Measurements from ENCODE around the gene OCIAD1. TPM values are rescaled to one million over a fixed set of nuclear protein-coding genes. Genes with fewer than 3 reads are reported as not detected.
"Not testable (repeated sequence)": the region's sequence is repeated elsewhere in the genome, so short reads cannot be mapped to it uniquely, and the experiment has no call there.

The OCIAD1 gene
- total RNA-seq, 2 experiments from 2014 or later = 93.6 to 120 TPM

DNA sequence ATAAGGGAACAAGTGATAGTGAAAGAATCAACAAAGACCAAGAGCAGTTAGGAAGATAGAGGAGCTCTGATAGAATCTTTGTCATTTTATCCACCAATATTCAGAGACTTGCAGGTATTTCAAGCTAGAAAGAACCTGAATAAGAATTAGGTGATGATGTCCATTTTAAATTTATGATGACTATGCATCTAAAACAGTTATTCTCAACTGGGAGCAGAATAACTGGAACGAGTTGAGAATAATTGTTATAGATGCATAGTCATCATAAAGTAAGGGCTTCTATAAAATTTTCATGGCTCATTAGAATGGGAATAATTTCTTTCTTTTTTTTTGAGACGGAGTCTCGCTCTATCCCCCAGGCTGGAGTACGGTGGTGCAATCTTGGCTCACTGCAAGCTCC is 5.8 kb downstream of the OCIAD1 start:
- Mint-ChIP-seq H3K4me1 (peaks cover 20% of the 10 kb centered on the region), H3K27ac (no peak overlapping the region), H3K9me3 (no peaks in the 10 kb centered on the region), H3K27me3 (no peaks in the 10 kb centered on the region), H3K36me3 (ENCODE audit: low read depth) (peaks cover 30% of the 10 kb centered on the region), H3K4me3 (no peak overlapping the region)
- DNase-seq = no peak
- CTCF ChIA-PET = no interaction called here
- POLR2A ChIA-PET = interaction anchor here (0.6 kb wide), 1 partner anchor 9 kb away, joined by 6 read pairs; no protein-coding TSS in a partner anchor

DNA sequence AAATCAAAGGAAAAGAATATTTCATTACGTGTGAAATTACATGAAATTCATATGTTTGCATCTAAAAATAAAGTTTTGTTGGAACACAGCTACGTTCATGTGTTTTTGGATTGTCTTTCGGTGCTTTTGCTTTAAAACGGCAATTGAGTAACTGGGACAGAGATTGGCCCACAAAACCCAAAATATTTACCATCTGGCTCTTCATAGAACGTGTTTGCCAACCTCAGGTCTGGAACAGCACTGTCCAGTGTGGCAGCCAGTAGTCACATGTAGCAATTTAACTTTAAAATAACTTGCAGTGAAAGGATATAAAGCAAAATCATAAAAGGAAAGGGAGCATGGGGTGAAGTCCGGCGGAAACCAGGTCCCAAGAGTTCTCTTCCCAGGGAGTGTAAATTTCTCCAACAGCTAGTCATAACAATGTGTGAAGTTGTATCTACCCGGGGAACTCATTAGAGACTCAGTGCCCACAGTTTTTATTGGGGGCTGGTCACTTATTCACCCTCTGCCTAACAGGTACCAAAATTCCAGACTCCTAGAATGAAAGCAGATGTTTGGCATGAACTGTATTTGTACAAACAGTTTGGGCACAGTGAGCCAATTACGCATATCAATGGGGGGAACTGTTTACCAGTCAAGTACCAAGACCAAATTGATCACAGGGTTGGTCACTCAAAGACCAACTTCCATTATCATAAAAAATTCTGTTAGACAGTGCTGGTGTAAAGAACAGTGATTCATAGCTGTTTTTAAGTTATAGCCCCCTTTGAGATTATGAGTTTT is 10.3 kb downstream of the OCIAD1 start:
- Mint-ChIP-seq H3K27me3 (no peaks in the 10 kb centered on the region), H3K9me3 (no peaks in the 10 kb centered on the region), H3K4me1 (peaks cover 4% of the 10 kb centered on the region), H3K4me3 (no peak overlapping the region), H3K36me3 (ENCODE audit: low read depth) (peaks cover 44% of the 10 kb centered on the region), H3K27ac (no peak overlapping the region)
- POLR2A ChIA-PET = interaction anchor here (0.6 kb wide), 1 partner anchor 214 kb away, joined by 3 read pairs; no protein-coding TSS in a partner anchor
- DNase-seq = no peak
- CTCF ChIA-PET = no interaction called here

DNA sequence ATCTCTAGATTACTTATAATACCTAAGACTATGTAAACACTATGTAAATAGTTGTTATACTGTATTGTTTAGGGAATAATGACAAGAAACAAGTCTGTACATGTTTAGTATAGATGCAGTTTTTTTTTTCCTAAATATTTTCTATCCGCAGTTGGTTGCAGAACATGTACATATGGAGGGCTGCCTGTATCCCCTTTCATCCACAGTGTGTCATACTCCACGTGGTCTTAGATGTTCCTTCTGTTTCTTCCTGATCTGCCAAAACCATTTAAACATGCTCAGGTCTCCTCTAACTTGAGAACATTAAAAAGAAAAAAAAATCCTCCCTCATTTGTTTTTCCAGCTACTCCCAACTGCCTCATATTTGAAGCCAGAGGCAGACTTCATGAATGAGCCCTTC is 14.0 kb downstream of the OCIAD1 start:
- Mint-ChIP-seq H3K4me1 (no peaks in the 10 kb centered on the region), H3K36me3 (ENCODE audit: low read depth) (peaks cover 50% of the 10 kb centered on the region), H3K27me3 (no peaks in the 10 kb centered on the region), H3K4me3 (no peak overlapping the region), H3K27ac (no peak overlapping the region), H3K9me3 (peaks cover 4% of the 10 kb centered on the region)
- CTCF ChIA-PET = no interaction called here
- DNase-seq = no peak
- POLR2A ChIA-PET = interaction anchor here (0.6 kb wide), 1 partner anchor 8 kb away, joined by 6 read pairs; no protein-coding TSS in a partner anchor

DNA sequence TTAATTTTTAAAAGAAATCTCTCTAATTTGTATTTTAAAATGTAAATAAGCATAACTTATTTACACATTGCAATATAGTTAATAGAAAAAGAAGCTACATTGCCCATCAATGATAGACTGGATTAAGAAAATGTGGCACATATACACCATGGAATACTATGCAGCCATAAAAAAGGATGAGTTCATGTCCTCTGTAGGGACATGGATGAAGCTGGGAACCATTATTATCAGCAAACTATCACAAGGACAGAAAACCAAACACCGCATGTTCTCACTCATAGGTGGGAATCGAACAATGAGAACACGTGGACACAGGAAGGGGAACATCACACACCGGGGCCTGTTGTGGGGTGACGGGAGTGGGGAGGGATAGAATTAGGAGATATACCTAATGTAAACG is 17.9 kb downstream of the OCIAD1 start:
- H3K4me3 Mint-ChIP-seq, H3K4me1 Mint-ChIP-seq, H3K9me3 Mint-ChIP-seq, H3K27me3 Mint-ChIP-seq, DNase-seq, POLR2A ChIA-PET, H3K27ac Mint-ChIP-seq, CTCF ChIA-PET: not testable (repeated sequence)
- H3K36me3 Mint-ChIP-seq (ENCODE audit: low read depth) = peaks cover 63% of the 10 kb centered on the region

DNA sequence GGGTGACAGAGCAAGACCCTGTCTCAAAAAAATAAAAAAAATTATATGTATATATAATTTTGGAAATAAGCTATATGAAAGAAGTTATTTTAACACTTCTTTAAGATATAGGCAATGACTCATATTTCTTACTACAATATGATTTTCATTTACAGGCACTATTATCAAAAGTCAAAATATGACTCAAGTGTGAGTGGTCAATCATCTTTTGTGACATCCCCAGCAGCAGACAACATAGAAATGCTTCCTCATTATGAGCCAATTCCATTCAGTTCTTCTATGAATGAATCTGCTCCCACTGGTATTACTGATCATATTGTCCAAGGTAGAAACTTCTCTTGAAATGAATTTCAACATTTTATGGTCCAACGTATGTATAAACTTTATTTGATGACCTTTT is 20.8 kb downstream of the OCIAD1 start:
- no peak for DNase-seq
- peaks cover 51% of the 10 kb centered on the region for H3K36me3 Mint-ChIP-seq (ENCODE audit: low read depth)
- no peak overlapping the region for H3K27ac Mint-ChIP-seq
- CTCF ChIA-PET = no interaction called here
- no peak overlapping the region for H3K4me3 Mint-ChIP-seq
- no peaks in the 10 kb centered on the region for H3K4me1 Mint-ChIP-seq
- H3K27me3 Mint-ChIP-seq = no peaks in the 10 kb centered on the region
- POLR2A ChIA-PET = no interaction called here
- H3K9me3 Mint-ChIP-seq = peaks cover 4% of the 10 kb centered on the region

DNA sequence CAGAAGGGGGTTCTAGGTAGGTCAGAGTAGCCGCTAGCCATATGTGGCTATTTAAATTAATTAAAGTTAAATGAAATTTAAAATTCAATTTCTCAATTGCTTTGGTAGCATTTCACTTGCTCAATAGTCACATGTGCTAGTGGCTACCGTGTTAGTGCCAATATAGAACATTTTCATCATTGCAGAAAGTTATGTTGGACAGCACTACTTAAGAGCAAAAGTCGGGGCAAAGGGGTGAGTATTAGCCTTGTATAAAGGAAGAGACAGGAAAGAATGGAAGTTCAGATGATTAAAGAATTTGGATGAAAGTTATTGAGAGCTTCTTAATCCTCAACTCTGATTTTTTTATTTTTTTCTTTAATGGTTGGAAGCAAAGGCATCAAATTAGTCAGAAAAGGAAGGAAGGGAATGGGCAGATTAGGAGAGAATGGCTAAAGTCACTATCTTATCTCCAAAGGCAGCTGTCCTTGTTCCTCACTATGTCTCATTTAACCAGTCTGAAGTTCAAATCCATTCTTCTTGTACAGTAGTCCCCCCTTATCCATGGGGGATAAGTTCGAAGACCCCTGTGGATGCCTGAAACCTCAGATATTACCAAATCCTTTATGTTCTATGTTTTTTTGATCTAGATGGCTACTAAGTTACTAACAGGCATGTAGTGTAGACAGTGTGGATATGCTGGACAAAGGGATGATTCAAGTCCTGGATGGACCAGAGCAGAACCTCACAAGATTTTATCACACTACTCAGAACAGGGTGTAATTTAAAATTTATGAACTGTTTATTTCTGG is 22.9 kb downstream of the OCIAD1 start:
- Mint-ChIP-seq H3K36me3 (ENCODE audit: low read depth) (peaks cover 52% of the 10 kb centered on the region), H3K27ac (no peak overlapping the region), H3K27me3 (no peaks in the 10 kb centered on the region), H3K4me1 (no peaks in the 10 kb centered on the region), H3K9me3 (no peaks in the 10 kb centered on the region), H3K4me3 (no peak overlapping the region)
- POLR2A ChIA-PET = no interaction called here
- CTCF ChIA-PET = no interaction called here
- no peak for DNase-seq

DNA sequence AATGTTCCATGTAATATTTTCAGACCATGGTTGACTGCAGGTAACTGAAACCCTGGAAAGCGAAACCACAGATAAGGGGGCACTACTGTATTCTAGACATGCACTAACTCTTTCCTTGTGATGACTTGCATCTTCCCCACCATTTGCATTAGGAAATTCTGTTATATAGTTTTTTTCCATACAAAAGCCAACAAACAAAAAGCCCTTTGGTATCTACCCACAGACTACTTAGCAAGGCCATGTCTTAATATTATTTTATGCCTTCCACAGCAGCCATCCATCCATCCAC is 23.5 kb downstream of the OCIAD1 start:
- no peak overlapping the region for H3K27ac Mint-ChIP-seq
- POLR2A ChIA-PET = no interaction called here

DNA sequence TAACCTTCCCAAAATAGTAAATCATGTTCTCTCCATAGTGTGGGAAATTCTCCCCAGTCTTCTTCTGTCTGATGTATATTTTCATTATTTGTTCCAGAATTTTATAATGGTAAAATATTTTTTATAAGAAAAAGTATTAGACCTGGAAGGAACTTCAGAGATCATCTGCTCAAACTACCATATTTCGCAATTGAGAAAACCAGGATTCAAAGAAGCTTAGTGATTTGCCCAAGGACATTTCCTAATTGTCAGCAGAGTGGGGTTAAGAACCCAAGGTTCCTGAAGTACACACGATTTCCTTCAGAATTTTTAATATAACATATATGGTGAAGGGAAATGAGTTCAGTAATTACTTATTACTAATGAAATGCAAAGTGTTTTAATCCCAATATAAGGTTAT is 24.1 kb downstream of the OCIAD1 start:
- H3K27me3 Mint-ChIP-seq = no peaks in the 10 kb centered on the region
- ChIA-PET POLR2A (no interaction called here), CTCF (interaction anchor here (0.6 kb wide), 1 partner anchor 89 kb away, joined by 4 read pairs; no protein-coding TSS in a partner anchor)
- H3K27ac Mint-ChIP-seq = no peak overlapping the region
- H3K4me1 Mint-ChIP-seq = no peaks in the 10 kb centered on the region
- no peak for DNase-seq
- peaks cover 56% of the 10 kb centered on the region for H3K36me3 Mint-ChIP-seq (ENCODE audit: low read depth)
- H3K4me3 Mint-ChIP-seq = no peak overlapping the region
- H3K9me3 Mint-ChIP-seq = no peaks in the 10 kb centered on the region

More for the DNA sequence above, 23.5 kb downstream of the OCIAD1 start:
- no peaks in the 10 kb centered on the region for H3K4me1 Mint-ChIP-seq
- CTCF ChIA-PET = no interaction called here
- H3K27me3 Mint-ChIP-seq = no peaks in the 10 kb centered on the region
- no peaks in the 10 kb centered on the region for H3K9me3 Mint-ChIP-seq
- DNase-seq = no peak
- H3K4me3 Mint-ChIP-seq = no peak overlapping the region
- H3K36me3 Mint-ChIP-seq (ENCODE audit: low read depth) = peaks cover 53% of the 10 kb centered on the region

DNA sequence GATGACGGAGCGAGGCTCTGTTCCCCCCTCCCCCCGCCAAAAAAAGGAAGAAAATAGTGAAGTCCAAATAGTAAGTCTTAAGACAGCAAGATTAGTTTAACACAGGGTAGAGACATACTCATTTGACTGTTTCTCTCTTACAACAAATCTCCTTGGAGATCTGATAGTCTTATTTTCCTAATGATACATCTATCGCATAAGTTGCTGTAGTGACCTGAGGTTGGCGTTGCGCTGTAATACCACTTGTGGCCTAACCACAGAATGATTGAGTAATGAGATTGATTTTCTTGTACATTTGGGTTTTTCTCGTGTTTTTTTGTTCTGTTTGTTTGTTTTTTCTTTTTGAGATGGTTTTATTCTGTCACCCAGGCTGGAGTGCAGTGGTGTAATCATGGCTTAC is 27.2 kb downstream of the OCIAD1 start:
- no peak overlapping the region for H3K27ac Mint-ChIP-seq
- H3K4me1 Mint-ChIP-seq = no peaks in the 10 kb centered on the region
- POLR2A ChIA-PET = no interaction called here
- H3K9me3 Mint-ChIP-seq = no peaks in the 10 kb centered on the region
- H3K27me3 Mint-ChIP-seq = no peaks in the 10 kb centered on the region
- H3K36me3 Mint-ChIP-seq (ENCODE audit: low read depth) = peaks cover 52% of the 10 kb centered on the region
- CTCF ChIA-PET = interaction anchor here (1.1 kb wide), 1 partner anchor 49 kb away, joined by 3 read pairs; the partner anchor contains the start of gene OCIAD2
- no peak for DNase-seq
- no peak overlapping the region for H3K4me3 Mint-ChIP-seq

DNA sequence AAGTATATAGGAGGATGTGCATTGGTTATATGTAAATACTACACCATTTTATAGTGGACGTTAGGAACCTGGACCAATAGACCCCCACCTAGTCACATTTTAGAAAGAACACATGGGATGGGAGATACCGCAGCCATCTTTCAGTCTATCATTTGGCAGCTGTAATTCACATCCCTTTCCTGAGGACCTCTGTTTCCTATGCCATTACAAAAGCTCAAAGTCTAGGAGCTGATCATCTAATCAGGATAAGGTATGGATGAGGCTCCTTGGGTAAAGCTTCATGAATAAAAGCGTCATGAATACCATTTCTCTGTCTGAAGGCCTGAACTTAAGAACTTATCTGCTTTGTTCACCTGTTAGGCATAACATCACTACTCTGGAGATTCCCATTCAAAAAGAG is 31.1 kb downstream of the OCIAD1 start:
- ChIA-PET POLR2A (no interaction called here), CTCF (no interaction called here)
- H3K27me3 Mint-ChIP-seq = no peaks in the 10 kb centered on the region
- no peaks in the 10 kb centered on the region for H3K4me1 Mint-ChIP-seq
- peaks cover 34% of the 10 kb centered on the region for H3K36me3 Mint-ChIP-seq (ENCODE audit: low read depth)
- H3K4me3 Mint-ChIP-seq = no peak overlapping the region
- no peak for DNase-seq
- H3K9me3 Mint-ChIP-seq = peaks cover 10% of the 10 kb centered on the region
- H3K27ac Mint-ChIP-seq = no peak overlapping the region

DNA sequence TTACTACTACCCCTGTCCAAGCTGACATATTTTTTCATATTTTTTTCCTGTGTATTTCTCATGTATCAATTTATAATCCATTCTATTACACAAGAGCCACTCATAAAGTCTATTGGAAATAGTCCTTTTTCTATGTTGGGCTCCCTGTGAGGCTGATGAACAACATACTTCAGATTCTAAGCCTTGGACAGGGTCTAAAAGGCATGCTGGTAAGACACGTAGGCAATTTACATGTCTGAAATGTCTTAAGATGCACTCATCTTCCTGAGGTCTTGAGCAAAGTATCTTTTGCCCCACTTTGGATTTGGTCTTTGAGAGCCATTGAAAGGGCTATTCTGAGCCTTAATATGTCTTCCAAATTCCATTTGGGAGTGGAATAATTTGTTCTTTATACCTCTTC is 31.8 kb downstream of the OCIAD1 start:
- Mint-ChIP-seq H3K4me1 (no peaks in the 10 kb centered on the region), H3K9me3 (peaks cover 10% of the 10 kb centered on the region), H3K27ac (no peak overlapping the region), H3K27me3 (peaks cover 1% of the 10 kb centered on the region), H3K36me3 (ENCODE audit: low read depth) (peaks cover 31% of the 10 kb centered on the region), H3K4me3 (no peak overlapping the region)
- ChIA-PET CTCF (no interaction called here), POLR2A (no interaction called here)
- DNase-seq = no peak

DNA sequence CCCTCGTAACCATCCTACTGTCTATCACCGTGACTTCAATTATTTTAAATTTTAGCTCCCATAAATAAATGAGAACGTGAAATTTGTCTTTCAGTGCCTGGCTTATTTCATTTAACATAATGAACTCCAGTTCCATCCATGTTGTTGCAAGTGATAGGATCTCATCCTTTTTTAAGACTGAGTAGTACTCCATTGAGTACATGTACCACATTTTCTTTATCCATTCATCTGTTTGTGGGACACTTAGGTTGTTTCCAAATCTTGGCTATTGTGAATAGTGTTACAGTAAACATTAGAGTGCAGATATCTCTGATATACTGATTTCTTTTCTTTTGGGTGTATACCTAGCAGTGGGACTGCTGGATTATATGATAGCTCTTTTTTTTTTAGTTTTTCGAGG is 32.8 kb downstream of the OCIAD1 start:
- Mint-ChIP-seq H3K9me3 (peaks cover 10% of the 10 kb centered on the region), H3K27me3 (peaks cover 1% of the 10 kb centered on the region), H3K4me1 (no peaks in the 10 kb centered on the region), H3K36me3 (ENCODE audit: low read depth) (peaks cover 23% of the 10 kb centered on the region), H3K4me3 (no peak overlapping the region), H3K27ac (no peak overlapping the region)
- ChIA-PET POLR2A (no interaction called here), CTCF (no interaction called here)
- DNase-seq = no peak

DNA sequence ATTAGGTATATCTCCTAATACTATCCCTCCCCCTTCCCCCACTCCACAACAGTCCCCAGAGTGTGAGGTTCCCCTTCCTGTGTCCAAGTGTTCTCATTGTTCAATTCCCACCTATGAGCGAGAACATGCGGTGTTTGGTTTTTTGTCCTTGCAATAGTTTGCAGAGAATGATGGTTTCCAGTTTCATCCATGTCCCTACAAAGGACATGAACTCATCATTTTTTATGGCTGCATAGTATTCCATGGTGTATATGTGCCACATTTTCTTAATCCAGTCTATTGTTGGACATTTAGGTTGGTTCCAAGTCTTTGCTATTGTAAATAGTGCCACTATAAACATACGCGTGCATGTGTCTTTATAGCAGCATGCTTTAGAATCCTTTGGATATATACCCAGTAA is 33.8 kb downstream of the OCIAD1 start:
- H3K4me3 Mint-ChIP-seq = not testable (repeated sequence)

More for the DNA sequence above, 33.8 kb downstream of the OCIAD1 start:
- DNase-seq, CTCF ChIA-PET, POLR2A ChIA-PET, H3K27ac Mint-ChIP-seq, H3K27me3 Mint-ChIP-seq, H3K4me1 Mint-ChIP-seq: not testable (repeated sequence)
- peaks cover 10% of the 10 kb centered on the region for H3K9me3 Mint-ChIP-seq
- peaks cover 18% of the 10 kb centered on the region for H3K36me3 Mint-ChIP-seq (ENCODE audit: low read depth)
